ENCODE data around the gene BEX3. TPM values are rescaled to one million over a fixed set of nuclear protein-coding genes. Genes with fewer than 3 reads are reported as not detected.
"Not testable (repeated sequence)": the region's sequence is repeated elsewhere in the genome, so short reads cannot be mapped to it uniquely, and the experiment has no call there.

Gene BEX3
- total RNA-seq, 4 donors from 2014 or later, result 101 to 224 (median 179) TPM

- H3K36me3 ChIP-seq, result no peaks in the 10 kb centered on the region
- DNase-seq, result no peak
- no peak for TF ChIP-seq POLR2A (IDR thresholded peaks at IDR 0.05)
- TF ChIP-seq, protein P1, sequence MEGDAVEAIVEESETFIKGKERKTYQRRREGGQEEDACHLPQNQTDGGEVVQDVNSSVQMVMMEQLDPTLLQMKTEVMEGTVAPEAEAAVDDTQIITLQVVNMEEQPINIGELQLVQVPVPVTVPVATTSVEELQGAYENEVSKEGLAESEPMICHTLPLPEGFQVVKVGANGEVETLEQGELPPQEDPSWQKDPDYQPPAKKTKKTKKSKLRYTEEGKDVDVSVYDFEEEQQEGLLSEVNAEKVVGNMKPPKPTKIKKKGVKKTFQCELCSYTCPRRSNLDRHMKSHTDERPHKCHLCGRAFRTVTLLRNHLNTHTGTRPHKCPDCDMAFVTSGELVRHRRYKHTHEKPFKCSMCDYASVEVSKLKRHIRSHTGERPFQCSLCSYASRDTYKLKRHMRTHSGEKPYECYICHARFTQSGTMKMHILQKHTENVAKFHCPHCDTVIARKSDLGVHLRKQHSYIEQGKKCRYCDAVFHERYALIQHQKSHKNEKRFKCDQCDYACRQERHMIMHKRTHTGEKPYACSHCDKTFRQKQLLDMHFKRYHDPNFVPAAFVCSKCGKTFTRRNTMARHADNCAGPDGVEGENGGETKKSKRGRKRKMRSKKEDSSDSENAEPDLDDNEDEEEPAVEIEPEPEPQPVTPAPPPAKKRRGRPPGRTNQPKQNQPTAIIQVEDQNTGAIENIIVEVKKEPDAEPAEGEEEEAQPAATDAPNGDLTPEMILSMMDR (IDR thresholded peaks at IDR 0.05), result no peak
- H3K27ac ChIP-seq, result no peak overlapping the region
- no peaks in the 10 kb centered on the region for H3K9me3 ChIP-seq
- H3K27me3 ChIP-seq, result peaks cover 0 to 9% of the 10 kb centered on the region in 2 donors
- H3K4me3 ChIP-seq, result no peak overlapping the region
- no peaks in the 10 kb centered on the region for H3K4me1 ChIP-seq
- intact Hi-C loops (cut with DNase I; ENCODE audit: low total_unique reads), result no loop called here
Observed at GRCh38 chrX:103378990-103379389, 2.7 kb downstream of the BEX3 start.

GRCh38 chrX:103382877-103383276, 6.5 kb downstream of the BEX3 start:
- Histone ChIP-seq H3K4me1 (no peaks in the 10 kb centered on the region), H3K9me3 (no peaks in the 10 kb centered on the region), H3K36me3 (no peaks in the 10 kb centered on the region), H3K27ac (no peak overlapping the region), H3K4me3 (no peak overlapping the region), H3K27me3 (peaks cover 0 to 9% of the 10 kb centered on the region in 2 donors)
- TF ChIP-seq, protein P1 (IDR thresholded peaks at IDR 0.05), result no peak
- no peak for TF ChIP-seq POLR2A (IDR thresholded peaks at IDR 0.05)
- intact Hi-C loops (cut with DNase I; ENCODE audit: low total_unique reads), result no loop called here
- DNase-seq, result no peak

- peaks cover 0 to 18% of the 10 kb centered on the region in 2 donors for H3K27me3 ChIP-seq
- no peaks in the 10 kb centered on the region for H3K9me3 ChIP-seq
- no peak for DNase-seq
- TF ChIP-seq, protein P1 (IDR thresholded peaks at IDR 0.05), result no peak
- no peak for TF ChIP-seq POLR2A (IDR thresholded peaks at IDR 0.05)
- no peak overlapping the region for H3K27ac ChIP-seq
- H3K4me3 ChIP-seq, result no peak overlapping the region
- no peaks in the 10 kb centered on the region for H3K4me1 ChIP-seq
- H3K36me3 ChIP-seq, result no peaks in the 10 kb centered on the region
- intact Hi-C loops (cut with DNase I; ENCODE audit: low total_unique reads), result no loop called here
Observed at GRCh38 chrX:103384672-103385071, 8.3 kb downstream of the BEX3 start.

GRCh38 chrX:103385283-103385830, 9.0 kb downstream of the BEX3 start:
- H3K27ac ChIP-seq; H3K4me1 ChIP-seq; H3K36me3 ChIP-seq; DNase-seq; H3K9me3 ChIP-seq; H3K4me3 ChIP-seq; intact Hi-C loops (cut with DNase I; ENCODE audit: low total_unique reads): not testable (repeated sequence)
- H3K27me3 ChIP-seq, result peaks cover 0 to 24% of the 10 kb centered on the region in 2 donors

DNA sequence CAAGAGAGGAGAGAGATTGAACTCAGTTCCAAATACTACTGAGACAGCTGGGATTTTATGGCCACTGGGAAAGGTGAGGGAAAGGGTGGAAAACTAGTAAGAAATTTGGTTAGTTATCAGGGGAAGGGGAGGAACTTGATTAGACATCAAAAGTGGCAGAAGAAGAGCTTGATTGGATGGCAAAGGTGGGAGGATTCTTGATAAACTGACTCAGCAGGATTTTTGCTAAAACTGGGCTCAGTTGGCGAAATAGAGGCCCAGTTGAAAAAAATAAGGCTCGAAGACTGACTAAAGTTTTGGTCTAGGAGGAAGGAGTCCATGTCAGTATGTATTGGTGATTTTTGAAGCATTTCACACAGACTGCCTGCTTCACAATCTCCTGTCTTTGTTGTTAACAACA, 10.0 kb downstream of the BEX3 start:
- no peak overlapping the region for H3K27ac ChIP-seq
- TF ChIP-seq, protein P1 (IDR thresholded peaks at IDR 0.05), result no peak
- no peak for TF ChIP-seq POLR2A (IDR thresholded peaks at IDR 0.05)
- no peaks in the 10 kb centered on the region for H3K9me3 ChIP-seq
- H3K4me1 ChIP-seq, result no peaks in the 10 kb centered on the region
- H3K4me3 ChIP-seq, result no peak overlapping the region
- H3K36me3 ChIP-seq, result no peaks in the 10 kb centered on the region
- intact Hi-C loops (cut with DNase I; ENCODE audit: low total_unique reads), result no loop called here
- H3K27me3 ChIP-seq, result peaks cover 0 to 24% of the 10 kb centered on the region in 2 donors
- DNase-seq, result no peak

DNA sequence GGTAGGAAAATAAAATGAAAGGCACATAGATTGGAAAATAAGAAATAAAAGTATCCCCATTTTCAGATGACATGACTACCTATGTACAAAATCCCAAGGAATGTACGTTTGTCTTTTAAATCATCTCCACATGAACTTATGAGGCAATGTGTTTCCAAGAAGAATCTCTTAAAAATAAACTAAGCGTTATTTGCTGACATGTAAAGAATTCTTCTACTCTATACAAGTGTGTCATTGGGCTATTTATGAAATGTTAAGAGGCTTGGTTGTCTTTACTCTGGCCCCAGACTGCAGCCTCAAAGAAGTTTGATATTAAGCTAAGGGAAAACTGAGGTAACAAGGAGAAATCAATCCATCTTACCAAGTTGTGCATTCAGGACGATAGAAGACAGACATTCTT, 17.1 kb downstream of the BEX3 start:
- Histone ChIP-seq H3K27ac (no peak overlapping the region), H3K4me1 (no peaks in the 10 kb centered on the region), H3K27me3 (peaks cover 0 to 10% of the 10 kb centered on the region in 2 donors), H3K9me3 (no peaks in the 10 kb centered on the region), H3K36me3 (no peaks in the 10 kb centered on the region), H3K4me3 (no peak overlapping the region)
- no peak for TF ChIP-seq POLR2A (IDR thresholded peaks at IDR 0.05)
- TF ChIP-seq, protein P1 (IDR thresholded peaks at IDR 0.05), result no peak
- DNase-seq, result no peak
- intact Hi-C loops (cut with DNase I; ENCODE audit: low total_unique reads), result no loop called here
